HepG2 (cell line): ENCODE results near the gene KHNYN. TPM values are rescaled to one million over a fixed set of nuclear protein-coding genes. Genes with fewer than 3 reads are reported as not detected.

ENCODE experiments used
- ESRRA ChIP-seq: sonication (generic); formaldehyde crosslinking; IDR thresholded peaks from 2 replicates; pipeline ENCODE4 v1.5.1; 2020; ENCODE audit warnings: mild to moderate bottlenecking, low read depth, missing genetic modification reagents
- KLF13 ChIP-seq: sonication (generic); formaldehyde crosslinking; IDR thresholded peaks from 2 replicates; pipeline ENCODE4 v1.4.0; 2020; ENCODE audit warnings: mild to moderate bottlenecking, missing genetic modification reagents
- MYNN ChIP-seq: sonication (generic); formaldehyde crosslinking; IDR thresholded peaks from 2 replicates; pipeline ENCODE4 v1.4.0; 2020; ENCODE audit warnings: mild to moderate bottlenecking, low read depth, missing genetic modification reagents
- NONO ChIP-seq, 2 experiments: fragments of 450-650 bp in 1 of 2; sonication (generic) in 1 of 2; formaldehyde crosslinking in 1 of 2; IDR thresholded peaks in 1 of 2; conservative IDR thresholded peaks in 1 of 2; 2 replicates each; pipeline versions ENCODE4 v1.6.1 to v1.8.0; 2017 to 2022; ENCODE audit warnings: mild to moderate bottlenecking in 1 of 2, missing genetic modification reagents in 1 of 2, moderate library complexity in 1 of 2
- PITX1 ChIP-seq: sonication (generic); formaldehyde crosslinking; IDR thresholded peaks from 2 replicates; pipeline ENCODE4 v1.5.1; 2020; ENCODE audit warnings: mild to moderate bottlenecking, missing genetic modification reagents
- REST ChIP-seq, 2 experiments: IDR thresholded peaks; 2 replicates each; pipeline ENCODE4 v1.6.1; 2011 to 2012; ENCODE audit warnings: low read length in 2 of 2, borderline replicate concordance in 1 of 2, low read depth in 1 of 2, mild to moderate bottlenecking in 1 of 2, moderate library complexity in 1 of 2
- SKIL ChIP-seq: sonication (generic); formaldehyde crosslinking; IDR thresholded peaks from 2 replicates; pipeline ENCODE4 v1.8.0; 2022; ENCODE audit warnings: missing genetic modification reagents, mild to moderate bottlenecking, moderate library complexity, borderline replicate concordance
- THYN1 ChIP-seq: sonication (generic); formaldehyde crosslinking; IDR thresholded peaks from 2 replicates; pipeline ENCODE4 v1.8.1; 2023; ENCODE audit warnings: low read depth, mild to moderate bottlenecking, moderate library complexity, missing genetic modification reagents, borderline replicate concordance
- ZNF34 ChIP-seq: sonication (generic); formaldehyde crosslinking; IDR thresholded peaks from 2 replicates; pipeline ENCODE4 v1.4.0; 2020; ENCODE audit warnings: mild to moderate bottlenecking, missing genetic modification reagents, borderline replicate concordance
- ZNF703 ChIP-seq: sonication (generic); formaldehyde crosslinking; IDR thresholded peaks from 2 replicates; pipeline ENCODE4 v1.5.1; 2020; ENCODE audit warnings: missing genetic modification reagents, mild to moderate bottlenecking, moderate library complexity, borderline replicate concordance
- ZNF747 ChIP-seq: sonication (generic); formaldehyde crosslinking; IDR thresholded peaks from 2 replicates; pipeline ENCODE4 v1.8.1; 2023; ENCODE audit warnings: missing genetic modification reagents, mild to moderate bottlenecking, borderline replicate concordance
- ZNF776 ChIP-seq: sonication (generic); formaldehyde crosslinking; IDR thresholded peaks from 2 replicates; pipeline ENCODE4 v1.4.0; 2020; ENCODE audit warnings: mild to moderate bottlenecking, missing genetic modification reagents
- polyA plus RNA-seq, 8 experiments: library from polyadenylated mRNA; depleted of rRNA in 3 of 8; stranded (reverse) in 7 of 8; unstranded in 1 of 8; fragments of >200 nt; fragmentation: Illumina TruSeq in 4 of 8; extraction: Trizol in 4 of 8; gene quantifications; 2 replicates each; pipeline versions ENCODE4 v1.2.1 to v1.2.3, GENCODE V29; 2011 to 2016; ENCODE audit warnings: low read depth in 4 of 8, missing spikeins in 1 of 8, mixed read lengths in 1 of 8; ENCODE audit not compliant: insufficient read depth in 1 of 8
- total RNA-seq, 5 experiments: library from RNA; depleted of rRNA; stranded (reverse); fragments of >200 nt; fragmentation: Illumina TruSeq; extraction: Trizol; gene quantifications; 2 replicates each; pipeline ENCODE4 v1.2.3, GENCODE V29; 2016; ENCODE audit warnings: low read depth in 1 of 5

Gene KHNYN
- total and polyA plus RNA-seq, 2 of the 13 experiments (the other 11 are each of a cell fraction or from before 2014, with no cell fraction given) = 52.8 to 75.7 TPM

GRCh38 chr14:24428628-24429394 lies 943 bp upstream of the KHNYN start (continued):
- TF ChIP-seq REST (IDR thresholded peaks at IDR 0.05; ENCODE audit: borderline replicate concordance in 1 of 2, low read depth in 1 of 2, low read length in 2 of 2) = no peak
- TF ChIP-seq KLF13 = 0 out of 2 replicates have a peak, but pooled peaks have one; percentile 33
- no peak for TF ChIP-seq THYN1
- 0 out of 2 replicates have a peak, but pooled peaks have one; percentile 79 for TF ChIP-seq ZNF776 (CRISPR knock-in tag)
- peak; percentile 11; the same call in 1 of the 2 replicates for TF ChIP-seq ZNF34 (CRISPR knock-in tag)
- no peak for TF ChIP-seq NONO (IDR thresholded peaks at IDR 0.05)
- TF ChIP-seq NONO (CRISPR knock-in tag; conservative IDR thresholded peaks at IDR 0.05) = peak; percentile 12; the same call in 1 of the 2 replicates
- TF ChIP-seq SKIL (CRISPR knock-in tag) = peak; percentile 12; the same call in 1 of the 2 replicates
- no peak for TF ChIP-seq ZNF703 (CRISPR knock-in tag)
- no peak for TF ChIP-seq MYNN
- TF ChIP-seq PITX1 (CRISPR knock-in tag) = 0 out of 2 replicates have a peak, but pooled peaks have one; percentile 13
- TF ChIP-seq ESRRA = no peak
- 0 out of 2 replicates have a peak, but pooled peaks have one; percentile 8 for TF ChIP-seq ZNF747 (CRISPR knock-in tag)
